ENCODE measurements around the gene EIF6.

Gene EIF6

DNA sequence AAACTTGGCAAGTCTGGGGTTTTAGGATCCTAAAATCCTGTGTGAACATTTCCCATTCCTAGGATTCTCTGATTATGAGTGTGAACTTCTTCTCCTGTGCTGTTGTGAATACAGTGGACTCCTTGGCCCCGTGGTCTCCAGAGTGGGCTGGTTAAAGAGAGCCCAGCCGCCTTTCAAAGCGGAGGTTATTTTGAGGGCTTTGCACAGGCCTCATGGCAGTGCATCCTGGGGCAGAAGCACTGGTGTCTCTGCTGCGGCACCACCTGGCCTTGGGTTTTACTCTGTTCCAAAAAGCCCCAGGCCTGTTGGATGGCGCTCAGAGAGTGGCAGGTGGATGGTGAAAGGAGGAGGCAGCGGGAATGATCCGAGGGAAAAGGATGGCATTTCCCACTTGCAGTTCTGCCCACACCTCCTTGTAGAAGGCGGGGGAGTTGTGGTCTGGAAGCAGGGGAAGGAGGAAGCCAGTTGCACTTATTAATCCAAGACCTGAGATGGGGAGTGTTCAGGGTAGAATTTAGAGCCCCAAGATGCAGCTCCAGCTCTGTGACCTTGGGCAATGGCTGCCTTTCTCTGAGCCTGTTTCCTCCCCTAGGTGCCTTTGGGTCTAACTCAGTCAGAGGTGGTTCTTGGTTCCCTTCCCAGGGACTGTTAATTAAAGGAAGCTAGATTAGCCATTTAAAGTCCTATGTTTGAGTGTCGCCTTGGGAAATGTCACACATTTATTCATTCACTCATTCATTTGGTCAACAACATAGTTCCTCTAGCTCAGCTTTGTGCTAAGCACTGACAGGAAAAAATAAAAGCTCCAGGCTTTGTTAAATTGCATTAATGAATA is 35.7 kb downstream of the EIF6 start:
- H3K4me3 ChIP-seq (ENCODE audit: low read depth, low read length): no peak overlapping the region
- POLR2A ChIA-PET: interaction anchor here (0.7 kb wide), 1 partner anchor 159 kb away, joined by 4 read pairs; no protein-coding TSS in a partner anchor
- no peak overlapping the region for H3K27ac ChIP-seq (ENCODE audit: extremely low read depth, low read depth, low read length)
- TF ChIP-seq, protein P1, sequence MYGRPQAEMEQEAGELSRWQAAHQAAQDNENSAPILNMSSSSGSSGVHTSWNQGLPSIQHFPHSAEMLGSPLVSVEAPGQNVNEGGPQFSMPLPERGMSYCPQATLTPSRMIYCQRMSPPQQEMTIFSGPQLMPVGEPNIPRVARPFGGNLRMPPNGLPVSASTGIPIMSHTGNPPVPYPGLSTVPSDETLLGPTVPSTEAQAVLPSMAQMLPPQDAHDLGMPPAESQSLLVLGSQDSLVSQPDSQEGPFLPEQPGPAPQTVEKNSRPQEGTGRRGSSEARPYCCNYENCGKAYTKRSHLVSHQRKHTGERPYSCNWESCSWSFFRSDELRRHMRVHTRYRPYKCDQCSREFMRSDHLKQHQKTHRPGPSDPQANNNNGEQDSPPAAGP (tag by site-specific recombination; IDR thresholded peaks at IDR 0.05): no peak
- TF ChIP-seq, protein P2, sequence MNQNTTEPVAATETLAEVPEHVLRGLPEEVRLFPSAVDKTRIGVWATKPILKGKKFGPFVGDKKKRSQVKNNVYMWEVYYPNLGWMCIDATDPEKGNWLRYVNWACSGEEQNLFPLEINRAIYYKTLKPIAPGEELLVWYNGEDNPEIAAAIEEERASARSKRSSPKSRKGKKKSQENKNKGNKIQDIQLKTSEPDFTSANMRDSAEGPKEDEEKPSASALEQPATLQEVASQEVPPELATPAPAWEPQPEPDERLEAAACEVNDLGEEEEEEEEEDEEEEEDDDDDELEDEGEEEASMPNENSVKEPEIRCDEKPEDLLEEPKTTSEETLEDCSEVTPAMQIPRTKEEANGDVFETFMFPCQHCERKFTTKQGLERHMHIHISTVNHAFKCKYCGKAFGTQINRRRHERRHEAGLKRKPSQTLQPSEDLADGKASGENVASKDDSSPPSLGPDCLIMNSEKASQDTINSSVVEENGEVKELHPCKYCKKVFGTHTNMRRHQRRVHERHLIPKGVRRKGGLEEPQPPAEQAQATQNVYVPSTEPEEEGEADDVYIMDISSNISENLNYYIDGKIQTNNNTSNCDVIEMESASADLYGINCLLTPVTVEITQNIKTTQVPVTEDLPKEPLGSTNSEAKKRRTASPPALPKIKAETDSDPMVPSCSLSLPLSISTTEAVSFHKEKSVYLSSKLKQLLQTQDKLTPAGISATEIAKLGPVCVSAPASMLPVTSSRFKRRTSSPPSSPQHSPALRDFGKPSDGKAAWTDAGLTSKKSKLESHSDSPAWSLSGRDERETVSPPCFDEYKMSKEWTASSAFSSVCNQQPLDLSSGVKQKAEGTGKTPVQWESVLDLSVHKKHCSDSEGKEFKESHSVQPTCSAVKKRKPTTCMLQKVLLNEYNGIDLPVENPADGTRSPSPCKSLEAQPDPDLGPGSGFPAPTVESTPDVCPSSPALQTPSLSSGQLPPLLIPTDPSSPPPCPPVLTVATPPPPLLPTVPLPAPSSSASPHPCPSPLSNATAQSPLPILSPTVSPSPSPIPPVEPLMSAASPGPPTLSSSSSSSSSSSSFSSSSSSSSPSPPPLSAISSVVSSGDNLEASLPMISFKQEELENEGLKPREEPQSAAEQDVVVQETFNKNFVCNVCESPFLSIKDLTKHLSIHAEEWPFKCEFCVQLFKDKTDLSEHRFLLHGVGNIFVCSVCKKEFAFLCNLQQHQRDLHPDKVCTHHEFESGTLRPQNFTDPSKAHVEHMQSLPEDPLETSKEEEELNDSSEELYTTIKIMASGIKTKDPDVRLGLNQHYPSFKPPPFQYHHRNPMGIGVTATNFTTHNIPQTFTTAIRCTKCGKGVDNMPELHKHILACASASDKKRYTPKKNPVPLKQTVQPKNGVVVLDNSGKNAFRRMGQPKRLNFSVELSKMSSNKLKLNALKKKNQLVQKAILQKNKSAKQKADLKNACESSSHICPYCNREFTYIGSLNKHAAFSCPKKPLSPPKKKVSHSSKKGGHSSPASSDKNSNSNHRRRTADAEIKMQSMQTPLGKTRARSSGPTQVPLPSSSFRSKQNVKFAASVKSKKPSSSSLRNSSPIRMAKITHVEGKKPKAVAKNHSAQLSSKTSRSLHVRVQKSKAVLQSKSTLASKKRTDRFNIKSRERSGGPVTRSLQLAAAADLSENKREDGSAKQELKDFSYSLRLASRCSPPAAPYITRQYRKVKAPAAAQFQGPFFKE (tag by site-specific recombination; IDR thresholded peaks at IDR 0.05; ENCODE audit: borderline replicate concordance): no peak
- TF ChIP-seq, protein P3, sequence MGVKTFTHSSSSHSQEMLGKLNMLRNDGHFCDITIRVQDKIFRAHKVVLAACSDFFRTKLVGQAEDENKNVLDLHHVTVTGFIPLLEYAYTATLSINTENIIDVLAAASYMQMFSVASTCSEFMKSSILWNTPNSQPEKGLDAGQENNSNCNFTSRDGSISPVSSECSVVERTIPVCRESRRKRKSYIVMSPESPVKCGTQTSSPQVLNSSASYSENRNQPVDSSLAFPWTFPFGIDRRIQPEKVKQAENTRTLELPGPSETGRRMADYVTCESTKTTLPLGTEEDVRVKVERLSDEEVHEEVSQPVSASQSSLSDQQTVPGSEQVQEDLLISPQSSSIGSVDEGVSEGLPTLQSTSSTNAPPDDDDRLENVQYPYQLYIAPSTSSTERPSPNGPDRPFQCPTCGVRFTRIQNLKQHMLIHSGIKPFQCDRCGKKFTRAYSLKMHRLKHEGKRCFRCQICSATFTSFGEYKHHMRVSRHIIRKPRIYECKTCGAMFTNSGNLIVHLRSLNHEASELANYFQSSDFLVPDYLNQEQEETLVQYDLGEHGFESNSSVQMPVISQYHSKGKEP (tag by site-specific recombination; IDR thresholded peaks at IDR 0.05): no peak
- no peak for TF ChIP-seq KLF1 (tag by site-specific recombination; IDR thresholded peaks at IDR 0.05)
- TF ChIP-seq, protein P4, sequence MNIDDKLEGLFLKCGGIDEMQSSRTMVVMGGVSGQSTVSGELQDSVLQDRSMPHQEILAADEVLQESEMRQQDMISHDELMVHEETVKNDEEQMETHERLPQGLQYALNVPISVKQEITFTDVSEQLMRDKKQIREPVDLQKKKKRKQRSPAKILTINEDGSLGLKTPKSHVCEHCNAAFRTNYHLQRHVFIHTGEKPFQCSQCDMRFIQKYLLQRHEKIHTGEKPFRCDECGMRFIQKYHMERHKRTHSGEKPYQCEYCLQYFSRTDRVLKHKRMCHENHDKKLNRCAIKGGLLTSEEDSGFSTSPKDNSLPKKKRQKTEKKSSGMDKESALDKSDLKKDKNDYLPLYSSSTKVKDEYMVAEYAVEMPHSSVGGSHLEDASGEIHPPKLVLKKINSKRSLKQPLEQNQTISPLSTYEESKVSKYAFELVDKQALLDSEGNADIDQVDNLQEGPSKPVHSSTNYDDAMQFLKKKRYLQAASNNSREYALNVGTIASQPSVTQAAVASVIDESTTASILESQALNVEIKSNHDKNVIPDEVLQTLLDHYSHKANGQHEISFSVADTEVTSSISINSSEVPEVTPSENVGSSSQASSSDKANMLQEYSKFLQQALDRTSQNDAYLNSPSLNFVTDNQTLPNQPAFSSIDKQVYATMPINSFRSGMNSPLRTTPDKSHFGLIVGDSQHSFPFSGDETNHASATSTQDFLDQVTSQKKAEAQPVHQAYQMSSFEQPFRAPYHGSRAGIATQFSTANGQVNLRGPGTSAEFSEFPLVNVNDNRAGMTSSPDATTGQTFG (tag by site-specific recombination; IDR thresholded peaks at IDR 0.05; ENCODE audit: borderline replicate concordance): no peak
- TF ChIP-seq, protein P5, sequence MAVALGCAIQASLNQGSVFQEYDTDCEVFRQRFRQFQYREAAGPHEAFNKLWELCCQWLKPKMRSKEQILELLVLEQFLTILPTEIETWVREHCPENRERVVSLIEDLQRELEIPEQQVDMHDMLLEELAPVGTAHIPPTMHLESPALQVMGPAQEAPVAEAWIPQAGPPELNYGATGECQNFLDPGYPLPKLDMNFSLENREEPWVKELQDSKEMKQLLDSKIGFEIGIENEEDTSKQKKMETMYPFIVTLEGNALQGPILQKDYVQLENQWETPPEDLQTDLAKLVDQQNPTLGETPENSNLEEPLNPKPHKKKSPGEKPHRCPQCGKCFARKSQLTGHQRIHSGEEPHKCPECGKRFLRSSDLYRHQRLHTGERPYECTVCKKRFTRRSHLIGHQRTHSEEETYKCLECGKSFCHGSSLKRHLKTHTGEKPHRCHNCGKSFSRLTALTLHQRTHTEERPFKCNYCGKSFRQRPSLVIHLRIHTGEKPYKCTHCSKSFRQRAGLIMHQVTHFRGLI (tag by site-specific recombination; IDR thresholded peaks at IDR 0.05): peak; percentile 94
- TF ChIP-seq ZBTB8A (tag by site-specific recombination; IDR thresholded peaks at IDR 0.05): no peak
- no peak for TF ChIP-seq ZNF670 (tag by site-specific recombination; IDR thresholded peaks at IDR 0.05; ENCODE audit: low read depth)
- TF ChIP-seq ZNF211 (tag by site-specific recombination; IDR thresholded peaks at IDR 0.05; ENCODE audit: low read depth): no peak
- TF ChIP-seq, protein P6, sequence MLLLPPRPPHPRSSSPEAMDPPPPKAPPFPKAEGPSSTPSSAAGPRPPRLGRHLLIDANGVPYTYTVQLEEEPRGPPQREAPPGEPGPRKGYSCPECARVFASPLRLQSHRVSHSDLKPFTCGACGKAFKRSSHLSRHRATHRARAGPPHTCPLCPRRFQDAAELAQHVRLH (tag by site-specific recombination; IDR thresholded peaks at IDR 0.05): no peak
- TF ChIP-seq ZFHX2 (tag by site-specific recombination; conservative IDR thresholded peaks at IDR 0.05): no peak
- no peak for TF ChIP-seq HOXD13 (CRISPR knock-in tag; IDR thresholded peaks at IDR 0.05; ENCODE audit: borderline replicate concordance)
- no peak for TF ChIP-seq ZNF324 (tag by site-specific recombination; IDR thresholded peaks at IDR 0.05)
- TF ChIP-seq EGR2 (tag by site-specific recombination; IDR thresholded peaks at IDR 0.05; ENCODE audit: low read depth): peak; percentile 53; the same call in 1 of the 2 replicates
- TF ChIP-seq ZNF529 (tag by site-specific recombination; IDR thresholded peaks at IDR 0.05; ENCODE audit: insufficient replicate concordance): no peak
- TF ChIP-seq ZNF701 (tag by site-specific recombination; IDR thresholded peaks at IDR 0.05): no peak
- no peaks in the 10 kb centered on the region for H3K36me3 ChIP-seq (ENCODE audit: control insufficient read depth in 2 of 2, insufficient read depth in 1 of 2, low read length in 2 of 2)
- no peaks in the 10 kb centered on the region for H3K9me3 ChIP-seq (ENCODE audit: control insufficient read depth, insufficient read depth, low read depth, low read length)
- H3K4me1 ChIP-seq (ENCODE audit: control insufficient read depth, insufficient read depth, low read length): 0 out of 2 replicates have a peak, but pooled peaks cover 3% of the 10 kb centered on the region
- CTCF ChIA-PET: interaction anchor here (0.7 kb wide), 1 partner anchor 57 kb away, joined by 3 read pairs; no protein-coding TSS in a partner anchor

Data from HEK293 (cell line).